ENCODE data around the gene PM20D1. TPM values are rescaled to one million over a fixed set of nuclear protein-coding genes. Genes with fewer than 3 reads are reported as not detected.
"Not testable (repeated sequence)": the region's sequence is repeated elsewhere in the genome, so short reads cannot be mapped to it uniquely, and the experiment has no call there.

PM20D1 gene
- total and polyA plus RNA-seq, 2 donors from 2014 or later = 0.69 to 1.6 TPM

DNA sequence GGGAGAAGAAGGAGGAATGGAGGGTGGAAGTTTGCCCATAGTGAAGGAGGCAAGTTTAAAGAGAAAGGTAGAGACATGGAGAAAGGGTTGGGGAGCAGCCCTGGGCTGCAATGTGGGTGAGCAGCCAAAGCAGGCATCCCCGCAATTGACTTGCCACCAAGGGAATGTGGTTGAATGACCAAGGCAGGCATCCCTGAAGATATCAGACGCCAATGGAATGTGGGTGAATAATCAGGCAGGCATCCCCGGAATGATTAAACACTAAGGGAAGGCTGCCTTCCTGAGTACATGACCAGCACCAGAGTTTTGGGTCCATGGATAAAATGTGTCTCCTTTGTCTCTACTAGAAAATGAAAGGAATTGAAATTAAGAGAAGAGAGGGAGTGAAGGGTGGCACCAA lies 39.8 kb upstream of the PM20D1 start:
- intact Hi-C loops (cut with DNase I); H3K9me3 ChIP-seq (ENCODE audit: control insufficient read depth in 2 of 3, insufficient read depth in 1 of 3, low read length in 3 of 3); H3K9ac ChIP-seq (ENCODE audit: low read length in 3 of 3); H3K27me3 ChIP-seq (ENCODE audit: control insufficient read depth, insufficient read depth, low read length); H3K27ac ChIP-seq (ENCODE audit: low read depth in 2 of 2, low read length in 2 of 2); FAIRE-seq; H3K4me3 ChIP-seq (ENCODE audit: low read length in 3 of 3); DNase-seq; H3K4me1 ChIP-seq (ENCODE audit: control insufficient read depth in 2 of 3, insufficient read depth in 2 of 3, low read depth in 1 of 3, low read length in 3 of 3); H3K36me3 ChIP-seq (ENCODE audit: control insufficient read depth in 2 of 3, insufficient read depth in 3 of 3, low read length in 3 of 3): not testable (repeated sequence)

DNA sequence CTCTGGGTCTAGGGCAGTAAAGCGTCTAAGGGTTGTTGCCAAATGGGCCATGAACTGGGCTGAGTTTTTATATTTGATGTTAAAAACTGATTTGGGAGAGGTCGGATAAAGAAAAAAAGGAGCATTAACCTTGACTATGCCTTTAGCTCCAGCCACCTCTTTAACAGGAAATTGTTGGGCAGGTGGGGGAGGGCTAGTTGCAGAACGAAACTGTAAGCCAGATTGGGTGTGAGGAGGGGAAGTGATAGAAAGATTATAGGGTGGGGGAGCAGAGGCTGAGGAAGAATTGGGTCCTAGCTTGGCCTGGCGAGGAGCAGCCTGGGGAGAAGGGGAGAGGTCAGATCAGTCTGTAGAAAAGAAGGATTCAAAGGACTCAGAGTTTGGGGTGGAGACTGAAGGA lies 39.1 kb upstream of the PM20D1 start:
- H3K9me3 ChIP-seq (ENCODE audit: control insufficient read depth in 2 of 3, insufficient read depth in 1 of 3, low read length in 3 of 3); H3K9ac ChIP-seq (ENCODE audit: low read length in 3 of 3); FAIRE-seq; intact Hi-C loops (cut with DNase I); H3K36me3 ChIP-seq (ENCODE audit: control insufficient read depth in 2 of 3, insufficient read depth in 3 of 3, low read length in 3 of 3); H3K27ac ChIP-seq (ENCODE audit: low read depth in 2 of 2, low read length in 2 of 2); H3K27me3 ChIP-seq (ENCODE audit: control insufficient read depth, insufficient read depth, low read length); DNase-seq; H3K4me1 ChIP-seq (ENCODE audit: control insufficient read depth in 2 of 3, insufficient read depth in 2 of 3, low read depth in 1 of 3, low read length in 3 of 3); H3K4me3 ChIP-seq (ENCODE audit: low read length in 3 of 3): not testable (repeated sequence)

DNA sequence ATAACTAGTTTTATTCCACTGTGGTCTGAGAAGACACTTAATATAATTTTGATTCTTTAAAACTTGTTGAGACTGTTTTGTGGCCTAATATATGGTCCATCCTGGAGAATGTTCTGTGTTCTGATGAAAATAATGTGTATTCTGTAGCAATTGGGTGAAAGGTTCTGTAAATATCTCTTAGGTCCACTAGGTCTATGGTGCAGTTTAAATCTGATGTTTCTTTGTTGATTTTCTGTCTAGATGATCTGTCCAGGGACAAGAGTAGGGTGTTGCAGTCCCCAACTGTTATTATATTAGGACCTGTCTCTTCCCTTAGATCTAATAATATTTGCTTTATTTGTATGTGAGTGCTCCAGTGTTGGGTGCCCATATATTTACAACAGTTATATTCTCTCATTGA lies 33.9 kb upstream of the PM20D1 start:
- H3K36me3 ChIP-seq (ENCODE audit: control insufficient read depth in 2 of 3, insufficient read depth in 3 of 3, low read length in 3 of 3) = no peaks in the 10 kb centered on the region
- DNase-seq = no peak
- H3K4me1 ChIP-seq (ENCODE audit: control insufficient read depth in 2 of 3, insufficient read depth in 2 of 3, low read depth in 1 of 3, low read length in 3 of 3) = no peaks in the 10 kb centered on the region
- no peak overlapping the region for H3K27ac ChIP-seq (ENCODE audit: low read depth in 2 of 2, low read length in 2 of 2)
- no peak for FAIRE-seq
- no peak overlapping the region for H3K9ac ChIP-seq (ENCODE audit: low read length in 3 of 3)
- no peaks in the 10 kb centered on the region for H3K9me3 ChIP-seq (ENCODE audit: control insufficient read depth in 2 of 3, insufficient read depth in 1 of 3, low read length in 3 of 3)
- TF ChIP-seq, protein P1, sequence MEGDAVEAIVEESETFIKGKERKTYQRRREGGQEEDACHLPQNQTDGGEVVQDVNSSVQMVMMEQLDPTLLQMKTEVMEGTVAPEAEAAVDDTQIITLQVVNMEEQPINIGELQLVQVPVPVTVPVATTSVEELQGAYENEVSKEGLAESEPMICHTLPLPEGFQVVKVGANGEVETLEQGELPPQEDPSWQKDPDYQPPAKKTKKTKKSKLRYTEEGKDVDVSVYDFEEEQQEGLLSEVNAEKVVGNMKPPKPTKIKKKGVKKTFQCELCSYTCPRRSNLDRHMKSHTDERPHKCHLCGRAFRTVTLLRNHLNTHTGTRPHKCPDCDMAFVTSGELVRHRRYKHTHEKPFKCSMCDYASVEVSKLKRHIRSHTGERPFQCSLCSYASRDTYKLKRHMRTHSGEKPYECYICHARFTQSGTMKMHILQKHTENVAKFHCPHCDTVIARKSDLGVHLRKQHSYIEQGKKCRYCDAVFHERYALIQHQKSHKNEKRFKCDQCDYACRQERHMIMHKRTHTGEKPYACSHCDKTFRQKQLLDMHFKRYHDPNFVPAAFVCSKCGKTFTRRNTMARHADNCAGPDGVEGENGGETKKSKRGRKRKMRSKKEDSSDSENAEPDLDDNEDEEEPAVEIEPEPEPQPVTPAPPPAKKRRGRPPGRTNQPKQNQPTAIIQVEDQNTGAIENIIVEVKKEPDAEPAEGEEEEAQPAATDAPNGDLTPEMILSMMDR (IDR thresholded peaks at IDR 0.05; ENCODE audit: borderline replicate concordance, extremely low read depth, insufficient read depth) = no peak
- H3K27me3 ChIP-seq (ENCODE audit: control insufficient read depth, insufficient read depth, low read length) = no peaks in the 10 kb centered on the region
- H3K4me3 ChIP-seq (ENCODE audit: low read length in 3 of 3) = no peak overlapping the region
- intact Hi-C loops (cut with DNase I) = no loop called here

DNA sequence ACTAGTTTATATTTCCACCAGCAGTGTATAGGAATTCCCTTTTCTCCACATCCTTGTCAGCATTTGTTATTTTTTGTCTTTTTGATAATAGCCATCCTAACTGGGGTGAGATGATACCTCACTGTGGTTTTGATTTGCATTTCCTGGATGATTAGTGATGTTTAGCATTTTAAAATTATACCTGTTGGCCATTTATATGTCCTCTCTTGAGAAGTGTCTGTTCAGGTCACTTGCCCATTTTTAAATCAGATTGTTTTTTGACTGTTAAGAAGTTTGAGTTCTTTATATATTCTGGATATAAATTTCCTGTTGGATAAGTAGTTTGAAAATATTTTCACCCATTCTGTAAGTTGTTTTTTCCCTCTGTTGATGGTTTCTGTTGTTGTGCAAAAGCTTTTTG lies 31.0 kb upstream of the PM20D1 start:
- Histone ChIP-seq H3K36me3 (ENCODE audit: control insufficient read depth in 2 of 3, insufficient read depth in 3 of 3, low read length in 3 of 3) (no peaks in the 10 kb centered on the region), H3K9me3 (ENCODE audit: control insufficient read depth in 2 of 3, insufficient read depth in 1 of 3, low read length in 3 of 3) (peaks cover 0 to 4% (median 0%) of the 10 kb centered on the region in 3 donors), H3K27ac (ENCODE audit: low read depth in 2 of 2, low read length in 2 of 2) (no peak overlapping the region), H3K4me1 (ENCODE audit: control insufficient read depth in 2 of 3, insufficient read depth in 2 of 3, low read depth in 1 of 3, low read length in 3 of 3) (no peaks in the 10 kb centered on the region), H3K9ac (ENCODE audit: low read length in 3 of 3) (no peak overlapping the region), H3K4me3 (ENCODE audit: low read length in 3 of 3) (no peak overlapping the region), H3K27me3 (ENCODE audit: control insufficient read depth, insufficient read depth, low read length) (no peaks in the 10 kb centered on the region)
- intact Hi-C loops (cut with DNase I) = no loop called here
- TF ChIP-seq, protein P1 (IDR thresholded peaks at IDR 0.05; ENCODE audit: borderline replicate concordance, extremely low read depth, insufficient read depth) = no peak
- FAIRE-seq (no peak), DNase-seq (no peak)

DNA sequence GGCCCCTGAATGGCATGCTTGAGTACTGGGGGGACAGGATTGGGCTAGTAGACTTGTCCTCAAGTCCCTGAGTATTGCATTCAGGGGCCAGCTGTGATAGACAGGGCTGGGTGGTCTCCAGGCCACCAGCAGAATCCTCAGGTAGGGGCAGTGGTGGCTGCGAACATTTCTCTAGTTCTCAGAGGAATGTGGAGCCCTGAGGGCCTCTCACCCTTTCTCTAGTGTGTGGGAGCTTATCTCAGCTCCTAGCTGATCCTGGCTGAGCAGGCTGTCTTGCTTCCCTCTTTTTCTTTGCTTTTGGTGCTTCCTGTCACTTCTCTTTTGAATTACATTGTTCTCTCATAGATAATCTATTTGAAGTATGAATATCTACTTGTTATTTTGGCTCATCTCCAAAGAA lies 30.0 kb upstream of the PM20D1 start:
- H3K4me1 ChIP-seq (ENCODE audit: control insufficient read depth in 2 of 3, insufficient read depth in 2 of 3, low read depth in 1 of 3, low read length in 3 of 3) = no peaks in the 10 kb centered on the region
- no peak overlapping the region for H3K9ac ChIP-seq (ENCODE audit: low read length in 3 of 3)
- no peaks in the 10 kb centered on the region for H3K36me3 ChIP-seq (ENCODE audit: control insufficient read depth in 2 of 3, insufficient read depth in 3 of 3, low read length in 3 of 3)
- DNase-seq = no peak
- TF ChIP-seq, protein P1 (IDR thresholded peaks at IDR 0.05; ENCODE audit: borderline replicate concordance, extremely low read depth, insufficient read depth) = no peak
- H3K27me3 ChIP-seq (ENCODE audit: control insufficient read depth, insufficient read depth, low read length) = no peaks in the 10 kb centered on the region
- H3K9me3 ChIP-seq (ENCODE audit: control insufficient read depth in 2 of 3, insufficient read depth in 1 of 3, low read length in 3 of 3) = peaks cover 0 to 4% (median 0%) of the 10 kb centered on the region in 3 donors
- H3K27ac ChIP-seq (ENCODE audit: low read depth in 2 of 2, low read length in 2 of 2) = no peak overlapping the region
- no peak overlapping the region for H3K4me3 ChIP-seq (ENCODE audit: low read length in 3 of 3)
- FAIRE-seq = no peak
- intact Hi-C loops (cut with DNase I) = no loop called here

Data from kidney (tissue), 14 donors.